HG03060 (cell line): ENCODE measurements around the gene PCDH18.
"Not testable (repeated sequence)": the region's sequence is repeated elsewhere in the genome, so short reads cannot be mapped to it uniquely, and the experiment has no call there.

Experiments
- ATAC-seq: cut with Tn5 transposase; IDR thresholded peaks from one replicate; pipeline ENCODE4 v1.9.1; 2021; ENCODE audit warnings: low read depth, moderate number of reproducible peaks; ENCODE audit not compliant: unreplicated experiment

Gene PCDH18

DNA sequence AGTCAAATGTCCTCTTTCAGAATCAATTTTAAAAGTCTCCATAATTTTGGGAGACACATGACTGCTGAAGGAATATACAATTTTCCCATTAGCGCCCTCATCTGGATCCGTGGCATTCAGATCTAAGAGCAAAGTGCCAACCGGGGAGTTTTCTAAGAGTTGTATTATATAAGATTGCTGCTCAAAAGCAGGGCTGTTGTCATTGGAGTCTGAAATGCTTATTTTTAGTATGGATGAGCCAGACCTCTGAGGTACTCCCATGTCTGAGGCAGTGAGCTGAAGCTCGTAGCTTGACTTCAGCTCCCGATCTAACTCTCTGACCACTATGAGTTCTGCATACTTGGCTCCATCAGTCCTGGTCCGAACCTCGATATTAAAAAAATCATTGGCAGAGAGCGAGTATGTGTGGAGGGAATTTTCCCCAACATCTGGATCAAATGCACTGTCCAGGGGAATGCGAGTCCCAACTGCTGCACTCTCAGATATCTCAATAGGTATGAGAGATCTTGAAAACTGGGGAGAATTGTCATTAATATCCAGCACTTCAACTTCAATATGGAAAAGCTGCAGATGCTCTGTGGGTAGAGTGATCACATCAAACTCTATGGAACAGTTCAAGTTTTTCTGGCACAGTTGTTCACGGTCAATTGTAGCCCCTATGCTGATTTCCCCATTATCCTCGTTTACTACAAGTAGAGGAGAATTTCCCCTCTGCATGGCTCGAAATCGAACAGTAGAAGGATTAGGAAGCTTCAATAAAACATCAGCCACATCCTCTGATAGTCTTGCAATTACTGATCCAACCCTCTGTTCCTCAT lies 917 bp downstream of the PCDH18 start:
- no peak for ATAC-seq

DNA sequence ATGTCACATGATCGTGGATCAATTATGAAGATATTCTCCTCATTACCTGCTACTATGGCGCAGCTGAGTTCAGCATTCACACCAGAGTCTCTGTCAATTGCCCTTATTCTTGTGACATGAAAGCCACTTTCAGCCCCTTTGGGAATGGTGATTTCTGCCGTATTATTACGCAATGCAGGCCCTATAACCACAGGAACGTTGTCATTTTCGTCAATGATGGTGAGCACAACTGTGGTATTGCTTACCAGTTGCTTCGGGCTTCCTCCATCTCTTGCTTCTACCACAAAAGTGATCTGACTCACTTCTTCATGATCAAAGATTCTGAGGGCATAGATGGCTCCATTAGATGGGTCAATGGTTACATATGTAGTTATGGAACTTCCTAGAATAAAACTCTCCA lies 2.1 kb downstream of the PCDH18 start:
- ATAC-seq: no peak

DNA sequence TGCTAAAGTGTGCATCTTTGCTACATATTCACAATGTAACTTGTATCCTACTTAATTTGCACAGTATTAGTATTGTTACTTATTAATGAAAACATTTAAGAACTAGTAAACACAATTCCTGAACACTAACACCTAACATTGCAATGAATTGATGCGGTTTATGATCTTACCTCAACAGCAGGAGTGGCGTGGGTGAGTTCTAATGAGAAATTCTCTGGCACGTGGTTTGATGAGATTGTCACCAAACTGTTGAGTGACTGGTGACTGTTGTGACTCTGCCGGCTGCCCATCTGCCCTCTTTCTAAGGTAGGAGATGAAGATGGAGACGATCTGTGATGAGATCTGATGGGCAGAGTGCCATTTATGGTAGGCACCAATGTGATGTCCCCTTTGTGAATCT lies 2.9 kb downstream of the PCDH18 start:
- no peak for ATAC-seq

DNA sequence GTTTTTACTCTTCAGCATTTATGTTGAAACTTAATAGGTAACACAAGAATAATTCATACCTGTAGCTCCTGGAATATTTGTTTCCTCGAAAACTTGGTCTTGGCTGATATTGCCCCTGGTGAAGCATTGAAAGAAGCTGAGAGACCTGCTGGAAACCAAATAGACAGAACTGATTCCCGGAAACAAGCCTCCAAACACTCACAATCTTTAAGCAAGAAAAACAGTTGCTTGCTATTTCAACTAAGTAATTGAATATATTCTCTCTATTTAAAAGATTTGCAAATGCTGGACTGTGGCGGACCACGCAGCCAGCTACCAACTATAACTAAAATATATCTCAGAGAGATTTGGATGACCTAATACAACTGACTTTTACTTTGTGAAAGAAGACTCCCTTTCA lies 3.6 kb downstream of the PCDH18 start:
- no peak for ATAC-seq

DNA sequence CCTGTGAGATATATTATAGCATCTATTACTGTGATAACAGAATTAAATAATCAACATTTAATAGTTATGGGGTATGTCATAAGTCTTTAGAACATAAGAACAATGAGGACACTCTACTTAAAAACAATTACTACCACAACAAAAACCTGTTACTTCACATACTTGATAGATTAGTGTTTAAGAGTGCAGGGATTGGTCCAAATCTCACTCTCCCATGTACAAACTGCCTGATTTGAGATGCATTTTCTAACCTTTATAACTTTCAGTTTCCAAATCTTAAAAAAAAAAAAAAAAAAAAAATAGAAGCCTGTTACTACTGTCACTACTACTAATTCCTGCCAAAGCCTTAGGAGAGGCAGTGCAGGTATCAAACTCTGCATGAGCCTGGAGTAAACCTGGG lies 5.6 kb downstream of the PCDH18 start:
- ATAC-seq: no peak

DNA sequence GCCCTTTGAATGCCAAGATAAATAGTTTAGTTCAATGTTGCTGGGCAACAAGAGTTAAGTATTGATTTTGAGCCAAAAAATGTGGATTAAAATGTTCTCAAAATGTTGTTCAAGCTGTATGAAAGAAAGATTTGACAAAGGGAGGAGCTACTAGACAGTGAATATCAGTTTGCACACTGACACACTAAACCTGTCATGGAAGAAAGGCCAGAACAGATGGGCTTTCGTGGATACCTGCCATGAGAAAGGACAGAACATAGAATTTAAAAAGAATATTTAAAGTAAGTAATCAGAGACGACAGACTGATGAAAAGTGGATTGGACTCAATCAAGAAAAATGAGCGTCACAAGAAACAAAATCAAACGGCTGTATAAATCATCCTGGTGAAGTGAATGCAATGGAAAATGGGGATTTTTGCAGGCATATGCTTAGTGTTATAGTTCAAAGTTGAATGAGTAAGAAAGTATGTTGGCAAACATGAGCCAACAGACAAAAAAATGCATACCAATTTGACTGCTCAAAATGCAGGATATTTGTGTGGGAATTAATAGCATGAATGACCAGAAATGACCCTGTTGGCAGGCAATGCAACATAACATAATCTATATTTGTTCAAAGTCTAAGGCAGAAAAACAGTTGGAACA lies 7.4 kb downstream of the PCDH18 start:
- no peak for ATAC-seq

DNA sequence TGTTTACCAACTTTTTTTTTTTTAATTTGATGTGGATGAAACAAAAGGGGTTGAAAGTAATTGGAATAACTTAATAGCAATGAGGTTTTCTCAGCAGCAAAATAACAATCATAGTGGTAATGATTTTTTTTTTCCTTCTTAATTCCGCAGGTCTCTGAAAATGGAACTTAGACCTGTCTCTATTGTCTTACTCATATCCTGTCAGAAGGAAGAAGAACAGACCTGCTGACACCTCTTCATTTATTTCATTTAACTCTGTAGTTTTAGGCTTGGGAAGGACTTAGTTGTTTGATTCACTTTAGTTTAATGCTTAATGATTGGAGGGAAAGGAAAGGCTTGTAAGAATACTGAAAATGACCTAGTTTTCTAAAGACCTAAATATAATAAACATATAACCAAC lies 9.0 kb downstream of the PCDH18 start:
- ATAC-seq: no peak

DNA sequence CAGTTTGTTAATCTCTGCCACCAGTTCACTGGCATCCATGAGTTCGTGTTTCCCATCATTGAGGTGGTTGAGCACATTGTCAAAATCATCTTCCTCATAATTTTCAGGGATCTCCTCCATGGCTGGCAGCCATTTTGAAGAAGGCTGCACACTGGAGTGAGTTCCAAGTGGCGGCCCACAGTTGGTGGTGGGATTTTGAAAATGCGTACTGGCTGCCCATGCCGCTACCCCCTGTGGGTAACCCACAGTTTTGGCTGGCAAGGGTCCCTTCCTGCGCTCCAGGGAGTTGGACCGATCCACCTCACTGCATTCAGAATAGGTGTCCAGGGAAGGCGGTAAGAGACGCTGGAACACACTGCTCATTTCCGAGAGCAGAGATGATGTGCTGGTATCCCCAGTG lies 11.2 kb downstream of the PCDH18 start:
- ATAC-seq: no peak

DNA sequence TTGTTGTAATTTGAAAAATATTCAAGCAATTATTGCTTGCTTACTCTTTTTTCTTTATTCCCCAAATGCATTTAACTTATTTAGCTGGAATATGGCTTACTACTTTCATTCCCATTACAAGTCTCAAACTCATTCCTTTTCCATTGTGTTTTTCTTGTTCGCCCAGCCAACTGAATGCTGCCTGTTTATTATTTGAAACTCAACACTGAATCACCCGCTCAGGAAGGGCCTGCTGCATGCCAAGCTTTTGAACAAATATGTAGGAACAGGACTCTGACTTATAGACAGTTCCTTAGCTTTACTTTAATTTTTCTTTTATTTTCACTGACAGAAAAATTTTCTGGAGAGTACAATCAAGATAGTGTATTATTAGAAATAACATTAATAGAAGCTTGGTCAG lies 12.9 kb downstream of the PCDH18 start:
- no peak for ATAC-seq

DNA sequence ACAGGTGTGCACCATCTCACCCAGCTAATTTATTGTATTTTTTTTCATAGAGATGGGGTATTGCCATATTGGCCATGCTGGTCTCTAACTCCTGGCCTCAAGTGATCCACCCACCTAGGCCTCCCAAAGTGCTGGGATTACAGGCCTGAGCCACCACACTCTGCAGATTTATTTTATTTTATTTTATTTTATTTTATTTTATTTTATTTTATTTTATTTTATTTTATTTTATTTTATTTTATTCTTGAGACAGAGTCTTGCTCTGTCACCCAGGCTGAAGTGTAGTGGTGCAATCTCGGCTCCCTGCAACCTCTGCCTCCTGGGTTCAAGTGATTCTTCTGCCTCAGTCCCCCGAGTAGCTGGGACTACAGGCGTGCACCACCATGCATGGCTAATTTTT lies 15.0 kb downstream of the PCDH18 start:
- not testable (repeated sequence) for ATAC-seq

DNA sequence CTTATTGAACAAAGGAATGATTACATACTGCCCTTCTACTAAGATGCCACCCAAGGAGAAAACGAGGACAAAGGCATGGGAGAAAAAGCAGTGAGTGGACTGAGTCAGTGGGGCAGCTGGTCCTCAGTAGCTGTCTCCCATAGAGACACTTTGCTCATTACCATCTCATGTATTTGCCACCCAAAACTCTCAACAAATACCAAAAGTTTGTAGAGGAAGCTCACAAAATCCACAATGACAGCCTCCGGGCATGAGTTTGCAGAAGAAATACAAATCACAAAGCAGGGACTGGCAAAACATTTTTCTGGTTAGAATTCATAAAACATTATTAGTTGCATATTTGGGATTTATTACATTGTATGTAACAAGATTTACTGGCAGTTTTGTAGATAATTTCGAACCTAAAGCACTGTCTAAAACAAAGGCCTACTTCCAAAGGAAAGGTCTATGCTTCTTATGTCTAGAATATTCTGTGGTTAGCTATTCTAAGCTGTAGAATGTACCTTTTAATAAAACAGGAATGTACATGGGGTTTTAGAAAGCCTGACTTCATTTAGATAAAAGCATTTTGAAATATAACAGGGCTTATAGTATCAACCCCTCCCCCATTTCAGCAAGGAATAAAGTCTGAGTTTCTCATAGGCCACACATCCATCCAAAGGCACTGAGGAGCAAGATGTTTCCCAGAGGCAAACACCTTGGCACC lies 17.7 kb downstream of the PCDH18 start:
- no peak for ATAC-seq

DNA sequence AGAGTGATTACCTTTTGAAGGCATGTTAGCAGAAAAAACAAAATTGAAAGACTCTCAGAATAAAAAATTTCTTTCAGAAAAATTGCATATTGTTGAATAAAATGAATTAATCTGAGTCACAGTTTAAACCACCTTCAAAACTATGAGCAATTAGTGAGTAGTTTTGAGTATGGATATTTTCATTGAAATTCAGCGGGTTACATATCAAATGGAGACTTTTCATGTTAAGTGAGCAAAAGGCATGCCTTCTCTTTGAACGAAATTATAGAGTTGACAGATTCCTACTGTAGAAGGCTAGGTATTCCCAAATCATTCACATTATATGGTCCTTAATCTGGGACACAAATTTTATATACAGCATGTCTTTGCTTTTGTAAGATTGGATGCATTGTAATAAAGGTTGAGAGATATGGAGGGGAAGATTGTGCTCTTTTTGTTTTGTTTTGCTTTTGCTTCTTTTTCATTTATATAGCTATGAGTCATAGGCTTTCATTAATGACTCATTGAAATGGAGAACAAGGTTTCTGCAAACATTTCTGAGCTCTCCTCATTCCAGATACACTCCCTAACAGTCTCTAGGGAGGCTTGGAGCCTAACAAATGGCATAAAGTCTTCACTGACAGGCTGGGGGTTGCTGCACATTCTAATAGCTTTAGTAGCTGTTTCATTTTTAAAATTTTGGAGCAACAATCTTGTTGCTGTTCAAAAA lies 21.6 kb downstream of the PCDH18 start:
- ATAC-seq: no peak

DNA sequence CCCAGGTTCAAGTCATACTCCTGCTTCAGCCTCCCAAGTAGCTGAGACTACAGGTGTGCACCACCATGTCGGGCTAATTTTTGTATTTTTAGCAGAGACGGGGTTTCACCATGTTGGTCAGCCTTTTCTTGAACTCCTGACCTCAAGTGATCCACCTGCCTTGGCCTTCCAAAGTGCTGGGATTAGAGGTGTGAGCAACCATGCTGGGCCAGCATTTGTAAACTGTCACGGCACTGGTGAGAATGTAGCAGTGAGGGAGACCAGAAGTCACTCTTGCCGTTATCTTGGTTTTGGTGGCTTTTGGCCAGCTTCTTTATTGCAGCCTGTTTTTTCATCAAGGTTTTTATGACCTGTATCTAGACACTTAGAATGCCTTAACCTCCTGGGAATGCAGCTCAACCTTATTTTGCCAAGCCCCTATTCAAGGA lies 22.4 kb downstream of the PCDH18 start:
- no peak for ATAC-seq

DNA sequence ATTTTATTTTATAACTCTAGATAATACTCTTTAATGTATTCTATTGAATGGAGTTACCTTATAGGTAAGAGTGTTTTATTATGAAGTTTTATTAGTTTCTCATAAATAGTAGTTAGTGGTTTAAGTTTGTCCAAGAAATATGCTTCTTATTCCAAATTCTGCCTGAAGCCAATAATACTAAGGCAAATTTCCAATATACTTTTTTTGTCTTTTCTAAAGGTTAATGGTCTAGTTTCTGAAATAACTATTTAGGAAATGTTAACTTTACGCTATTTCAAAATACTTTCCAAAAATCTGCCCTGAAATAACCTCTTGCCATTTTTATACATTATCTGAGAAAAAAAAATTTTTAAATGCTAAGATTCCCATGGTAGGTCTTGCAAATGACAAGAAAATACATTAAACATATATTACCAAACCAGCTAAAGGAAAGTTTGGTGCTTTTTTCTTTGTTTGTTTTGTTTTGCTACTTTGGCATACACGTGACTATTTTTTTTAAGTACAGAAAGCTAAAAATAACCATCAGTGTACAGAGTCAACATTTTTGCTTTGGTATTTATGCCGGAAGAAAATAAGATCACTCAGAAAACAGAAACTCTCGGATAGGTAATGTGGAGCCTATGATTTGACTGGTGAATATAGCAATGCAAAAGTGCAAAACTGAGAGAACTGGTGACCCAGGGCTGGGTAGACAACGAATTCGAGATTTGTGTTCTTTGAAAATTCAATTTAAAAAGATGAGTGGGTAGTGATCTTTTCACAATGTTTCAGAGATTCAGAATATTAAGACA lies 29.8 kb downstream of the PCDH18 start:
- no peak for ATAC-seq

DNA sequence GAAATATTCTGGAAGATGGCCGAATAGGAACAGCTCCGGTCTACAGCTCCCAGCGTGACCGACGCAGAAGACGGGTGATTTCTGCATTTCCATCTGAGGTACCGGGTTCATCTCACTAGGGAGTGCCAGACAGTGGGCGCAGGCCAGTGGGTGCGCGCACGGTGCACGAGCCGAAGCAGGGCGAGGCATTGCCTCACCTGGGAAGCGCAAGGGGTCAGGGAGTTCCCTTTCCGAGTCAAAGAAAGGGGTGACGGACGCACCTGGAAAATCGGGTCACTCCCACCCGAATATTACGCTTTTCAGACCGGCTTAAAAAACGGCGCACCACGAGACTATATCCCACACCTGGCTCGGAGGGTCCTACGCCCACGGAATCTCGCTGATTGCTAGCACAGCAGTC lies 36.0 kb downstream of the PCDH18 start:
- ATAC-seq: not testable (repeated sequence)

DNA sequence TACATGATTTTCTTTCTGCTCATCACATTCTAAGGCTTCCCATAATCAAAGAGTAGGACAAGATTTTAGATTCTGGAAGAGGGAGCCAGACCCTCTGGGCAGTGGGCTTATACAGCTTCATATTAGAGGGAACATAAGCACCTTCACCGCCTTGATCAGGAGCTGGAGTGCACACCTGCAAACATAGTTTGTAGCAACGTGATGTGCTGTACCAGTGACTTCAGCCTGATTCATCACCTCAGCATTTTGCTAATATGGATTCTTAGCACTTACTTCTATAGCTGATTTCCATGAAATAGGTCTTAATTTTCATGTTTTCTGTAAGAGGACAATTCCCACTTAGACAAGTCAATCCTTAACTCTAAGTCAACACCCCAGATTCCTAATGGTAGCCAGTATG lies 36.7 kb downstream of the PCDH18 start:
- no peak for ATAC-seq

DNA sequence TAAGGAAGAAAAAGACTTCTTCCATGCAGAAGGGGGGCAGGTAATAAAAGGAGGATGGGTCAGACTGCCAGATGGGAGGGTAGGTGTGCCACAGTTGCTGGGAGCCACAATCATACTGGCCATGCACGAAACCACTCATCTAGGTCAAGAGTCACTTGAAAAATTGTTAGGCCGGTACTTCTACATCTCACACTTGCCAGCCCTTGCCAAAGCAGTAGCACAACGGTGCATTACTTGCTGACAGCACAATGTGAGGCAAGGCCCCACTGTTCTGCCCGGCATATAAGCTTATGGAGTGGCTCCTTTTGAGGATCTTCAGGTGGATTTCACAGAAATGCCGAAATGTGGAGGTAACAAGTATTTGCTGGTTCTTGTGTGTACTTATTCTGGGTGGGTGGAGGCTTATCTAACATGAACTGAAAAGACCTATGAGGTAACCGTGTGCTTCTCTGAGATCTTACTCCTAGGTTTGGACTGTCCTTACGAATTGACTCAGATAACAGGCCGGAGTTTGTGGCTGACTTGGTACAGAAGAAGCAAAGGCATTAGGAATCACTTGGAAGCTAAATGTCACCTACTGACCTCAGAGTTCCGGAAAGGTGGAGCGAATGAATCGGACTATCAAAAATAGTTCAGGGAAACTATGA lies 48.9 kb downstream of the PCDH18 start:
- ATAC-seq: not testable (repeated sequence)

DNA sequence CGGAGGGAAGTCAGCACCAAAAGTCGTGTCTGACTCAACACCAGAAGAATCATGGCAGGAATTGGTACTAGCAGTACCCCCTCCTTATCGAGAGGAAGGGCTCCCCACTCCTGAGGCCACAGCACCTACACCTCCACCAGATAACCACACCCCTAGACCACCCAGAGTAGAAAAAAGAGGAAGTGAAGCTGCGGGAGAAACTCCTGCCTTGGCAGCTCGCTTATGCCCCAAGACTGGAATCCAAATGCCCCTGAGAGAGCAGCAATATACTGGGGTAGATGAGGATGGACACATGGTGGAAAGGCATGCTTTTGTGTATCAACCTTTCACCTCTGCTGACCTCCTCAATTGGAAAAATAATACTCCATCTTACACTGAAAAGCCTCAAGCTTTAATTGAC lies 52.6 kb downstream of the PCDH18 start:
- not testable (repeated sequence) for ATAC-seq

DNA sequence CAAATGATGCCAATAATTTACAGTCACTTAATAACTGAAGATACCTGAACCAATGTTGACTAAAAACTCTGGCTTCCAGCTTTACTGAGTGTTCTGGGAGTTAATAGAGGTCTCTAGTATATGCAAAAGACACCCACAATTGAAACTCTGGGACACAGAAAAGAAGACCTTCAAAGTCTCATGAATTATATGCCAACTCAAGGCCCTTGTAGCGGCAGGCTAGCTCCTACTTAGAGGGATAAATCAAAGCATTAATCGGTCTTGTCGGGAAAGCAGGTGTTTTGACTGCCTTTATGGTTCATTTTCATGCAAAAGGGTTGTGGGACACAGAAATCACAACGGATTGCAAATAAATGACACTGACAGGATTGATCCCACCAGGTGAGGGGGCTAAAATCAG lies 55.9 kb downstream of the PCDH18 start:
- no peak for ATAC-seq
